ENCODE measurements around the gene LINC01488. TPM values are rescaled to one million over a fixed set of nuclear protein-coding genes. Genes with fewer than 3 reads are reported as not detected.

LINC01488 gene
- total RNA-seq, 1 experiment from 2014 or later: not detected

- no peak for DNase-seq
- Histone ChIP-seq H3K36me3 (ENCODE audit: control insufficient read depth, insufficient read depth, low read length) (no peaks in the 10 kb centered on the region), H3K4me1 (peaks cover 51% of the 10 kb centered on the region), H3K27me3 (replicated peaks; ENCODE audit: control insufficient read depth, insufficient read depth, low read length) (no peaks in the 10 kb centered on the region), H3K9me3 (no peaks in the 10 kb centered on the region), H3K4me3 (ENCODE audit: low read depth, low read length) (no peak overlapping the region)
- intact Hi-C loops (cut with micrococcal nuclease; ENCODE audit: unreplicated experiment): loop anchor here (5.0 kb wide), 1 partner anchor 376 kb away; no protein-coding TSS in a partner anchor
- H3K27me3 Mint-ChIP-seq (ENCODE audit: insufficient read depth, unreplicated experiment): no peaks in the 10 kb centered on the region
- ChIA-PET POLR2A (no interaction called here), CTCF (no interaction called here)
- H3K27ac Mint-ChIP-seq (ENCODE audit: unreplicated experiment): no peak overlapping the region
- no peak overlapping the region for H3K4me3 Mint-ChIP-seq (ENCODE audit: unreplicated experiment)
- TF ChIP-seq, protein P1, sequence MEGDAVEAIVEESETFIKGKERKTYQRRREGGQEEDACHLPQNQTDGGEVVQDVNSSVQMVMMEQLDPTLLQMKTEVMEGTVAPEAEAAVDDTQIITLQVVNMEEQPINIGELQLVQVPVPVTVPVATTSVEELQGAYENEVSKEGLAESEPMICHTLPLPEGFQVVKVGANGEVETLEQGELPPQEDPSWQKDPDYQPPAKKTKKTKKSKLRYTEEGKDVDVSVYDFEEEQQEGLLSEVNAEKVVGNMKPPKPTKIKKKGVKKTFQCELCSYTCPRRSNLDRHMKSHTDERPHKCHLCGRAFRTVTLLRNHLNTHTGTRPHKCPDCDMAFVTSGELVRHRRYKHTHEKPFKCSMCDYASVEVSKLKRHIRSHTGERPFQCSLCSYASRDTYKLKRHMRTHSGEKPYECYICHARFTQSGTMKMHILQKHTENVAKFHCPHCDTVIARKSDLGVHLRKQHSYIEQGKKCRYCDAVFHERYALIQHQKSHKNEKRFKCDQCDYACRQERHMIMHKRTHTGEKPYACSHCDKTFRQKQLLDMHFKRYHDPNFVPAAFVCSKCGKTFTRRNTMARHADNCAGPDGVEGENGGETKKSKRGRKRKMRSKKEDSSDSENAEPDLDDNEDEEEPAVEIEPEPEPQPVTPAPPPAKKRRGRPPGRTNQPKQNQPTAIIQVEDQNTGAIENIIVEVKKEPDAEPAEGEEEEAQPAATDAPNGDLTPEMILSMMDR (IDR thresholded peaks at IDR 0.05; ENCODE audit: insufficient read depth in 1 of 2, low read depth in 1 of 2, low read length in 1 of 2, severe bottlenecking in 1 of 2, unreplicated experiment in 1 of 2): no peak
- peaks cover 54% of the 10 kb centered on the region for H3K4me1 Mint-ChIP-seq (ENCODE audit: low read depth, unreplicated experiment)
- no peaks in the 10 kb centered on the region for H3K9me3 Mint-ChIP-seq (ENCODE audit: unreplicated experiment)
- no TSS peak for BruUV-seq (replicated peaks)
- H3K36me3 Mint-ChIP-seq (ENCODE audit: insufficient read depth, unreplicated experiment): no peaks in the 10 kb centered on the region
Observed at GRCh38 chr11:69498614-69499175, 17.2 kb downstream of the LINC01488 start.

DNA sequence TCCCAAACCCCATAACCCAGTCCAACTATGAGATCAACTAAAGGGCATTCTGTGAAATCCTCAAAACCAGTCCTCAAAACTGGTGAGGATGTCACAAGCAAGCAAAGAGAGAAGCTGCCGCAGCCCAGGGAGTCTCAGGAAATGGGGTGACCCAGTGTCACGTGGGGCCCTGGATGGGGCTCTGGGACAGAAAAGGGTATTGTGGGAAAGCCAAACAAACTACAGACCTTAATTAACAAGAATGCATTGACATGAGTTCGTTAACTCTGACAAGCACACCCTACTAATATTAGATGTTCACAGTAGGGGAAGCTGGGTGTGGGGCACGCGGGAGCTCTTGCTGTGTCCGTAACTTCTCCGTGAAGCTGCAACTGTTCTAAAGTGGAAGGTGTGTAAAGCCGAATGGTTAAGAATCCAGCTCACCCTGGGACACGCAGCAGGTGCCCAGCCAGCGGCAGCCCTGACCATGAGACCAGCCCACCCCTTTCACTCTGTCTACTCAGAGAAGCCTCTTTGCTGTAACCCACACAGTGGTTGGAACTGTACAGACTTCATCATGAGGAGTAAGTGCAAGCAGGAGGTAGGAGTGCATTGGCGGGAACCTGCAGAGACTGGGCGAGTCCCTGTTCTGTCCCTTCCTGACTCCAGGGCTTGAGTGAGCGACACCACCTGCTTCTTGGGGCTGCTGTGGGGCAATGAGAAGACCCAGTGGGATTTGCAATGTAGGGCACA, 17.9 kb downstream of the LINC01488 start:
- ChIA-PET POLR2A (no interaction called here), CTCF (no interaction called here)
- Mint-ChIP-seq H3K9me3 (ENCODE audit: unreplicated experiment) (no peaks in the 10 kb centered on the region), H3K27ac (ENCODE audit: unreplicated experiment) (no peak overlapping the region), H3K4me1 (ENCODE audit: low read depth, unreplicated experiment) (peaks cover 53% of the 10 kb centered on the region), H3K4me3 (ENCODE audit: unreplicated experiment) (no peak overlapping the region), H3K36me3 (ENCODE audit: insufficient read depth, unreplicated experiment) (no peaks in the 10 kb centered on the region), H3K27me3 (ENCODE audit: insufficient read depth, unreplicated experiment) (no peaks in the 10 kb centered on the region)
- intact Hi-C loops (cut with micrococcal nuclease; ENCODE audit: unreplicated experiment): loop anchor here (5.0 kb wide), 1 partner anchor 377 kb away; no protein-coding TSS in a partner anchor
- H3K27me3 ChIP-seq (replicated peaks; ENCODE audit: control insufficient read depth, insufficient read depth, low read length): no peaks in the 10 kb centered on the region
- H3K4me3 ChIP-seq (ENCODE audit: low read depth, low read length): no peak overlapping the region
- no TSS peak for BruUV-seq (replicated peaks)
- no peaks in the 10 kb centered on the region for H3K9me3 ChIP-seq
- DNase-seq: no peak
- TF ChIP-seq, protein P1 (IDR thresholded peaks at IDR 0.05; ENCODE audit: insufficient read depth in 1 of 2, low read depth in 1 of 2, low read length in 1 of 2, severe bottlenecking in 1 of 2, unreplicated experiment in 1 of 2): no peak
- H3K4me1 ChIP-seq: peaks cover 51% of the 10 kb centered on the region
- no peaks in the 10 kb centered on the region for H3K36me3 ChIP-seq (ENCODE audit: control insufficient read depth, insufficient read depth, low read length)

DNA sequence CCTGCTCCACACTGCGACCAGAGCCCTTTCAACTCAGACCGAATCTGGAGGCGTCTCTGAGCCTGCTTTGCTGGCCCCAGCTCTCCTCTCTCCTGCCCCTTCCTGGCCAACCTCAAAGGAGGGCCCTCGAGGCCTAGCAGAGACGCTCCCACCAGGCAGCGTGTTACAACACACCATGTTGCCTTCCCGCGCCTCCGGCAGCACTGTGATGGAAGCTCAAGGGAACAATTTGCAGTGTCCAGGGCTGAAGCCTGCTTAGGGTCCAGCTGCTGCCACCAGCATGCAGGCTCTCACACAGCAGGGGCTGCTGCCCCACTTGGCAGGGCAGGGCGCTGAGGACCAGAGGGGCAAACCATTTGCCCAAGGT, 18.4 kb downstream of the LINC01488 start:
- no peaks in the 10 kb centered on the region for H3K36me3 Mint-ChIP-seq (ENCODE audit: insufficient read depth, unreplicated experiment)
- no peak overlapping the region for H3K27ac Mint-ChIP-seq (ENCODE audit: unreplicated experiment)
- ChIA-PET POLR2A (no interaction called here), CTCF (no interaction called here)
- Histone ChIP-seq H3K4me3 (ENCODE audit: low read depth, low read length) (no peak overlapping the region), H3K27me3 (replicated peaks; ENCODE audit: control insufficient read depth, insufficient read depth, low read length) (no peaks in the 10 kb centered on the region), H3K4me1 (peaks cover 46% of the 10 kb centered on the region), H3K9me3 (no peaks in the 10 kb centered on the region), H3K36me3 (ENCODE audit: control insufficient read depth, insufficient read depth, low read length) (no peaks in the 10 kb centered on the region)
- DNase-seq: no peak
- H3K4me3 Mint-ChIP-seq (ENCODE audit: unreplicated experiment): no peak overlapping the region
- no peaks in the 10 kb centered on the region for H3K27me3 Mint-ChIP-seq (ENCODE audit: insufficient read depth, unreplicated experiment)
- intact Hi-C loops (cut with micrococcal nuclease; ENCODE audit: unreplicated experiment): loop anchor here (5.0 kb wide), 1 partner anchor 378 kb away; no protein-coding TSS in a partner anchor
- TF ChIP-seq, protein P1 (IDR thresholded peaks at IDR 0.05; ENCODE audit: insufficient read depth in 1 of 2, low read depth in 1 of 2, low read length in 1 of 2, severe bottlenecking in 1 of 2, unreplicated experiment in 1 of 2): no peak
- peaks cover 51% of the 10 kb centered on the region for H3K4me1 Mint-ChIP-seq (ENCODE audit: low read depth, unreplicated experiment)
- BruUV-seq (replicated peaks): no TSS peak
- peaks cover 3% of the 10 kb centered on the region for H3K9me3 Mint-ChIP-seq (ENCODE audit: unreplicated experiment)
